GM23248 (cell line): ENCODE measurements around the gene MAP2.

Experiments
- EZH2 ChIP-seq: fragments of 200-600 bp; sonication (generic); IDR thresholded peaks from 2 replicates; pipeline ENCODE4 v1.6.1; 2018; ENCODE audit warnings: antibody characterized with exemption, mild to moderate bottlenecking; ENCODE audit not compliant: insufficient read depth, poor library complexity, severe bottlenecking
- EZH2phosphoT487 ChIP-seq: fragments of 200-600 bp; sonication (generic); IDR thresholded peaks from 2 replicates; pipeline ENCODE4 v1.6.1; 2018; ENCODE audit warnings: antibody characterized with exemption, moderate library complexity, mild to moderate bottlenecking, low read depth; ENCODE audit not compliant: insufficient read depth

- TF ChIP-seq EZH2 = no peak
- no peak for TF ChIP-seq EZH2phosphoT487
Observed at GRCh38 chr2:209685963-209686362, 262.1 kb downstream of the MAP2 start.
